Kidney epithelial cell (primary cell): ENCODE measurements around the gene TSR3. TPM values are rescaled to one million over a fixed set of nuclear protein-coding genes. Genes with fewer than 3 reads are reported as not detected.
"Not testable (repeated sequence)": the region's sequence is repeated elsewhere in the genome, so short reads cannot be mapped to it uniquely, and the experiment has no call there.

Experiments
- DNase-seq: peaks from one replicate; pipeline ENCODE4 v3.0.0-alpha.2; 2010; ENCODE audit warnings: low read depth
- H3K27me3 ChIP-seq: 2 replicates; pipeline ENCODE4 v1.6.0; 2011; ENCODE audit warnings: low read length; ENCODE audit not compliant: control insufficient read depth, insufficient read depth
- H3K36me3 ChIP-seq: 2 replicates; pipeline ENCODE4 v1.5.1; 2011; ENCODE audit warnings: low read length; ENCODE audit not compliant: control insufficient read depth, insufficient read depth
- H3K4me3 ChIP-seq: 2 replicates; pipeline ENCODE4 v1.5.1; 2011; ENCODE audit warnings: low read depth, mild to moderate bottlenecking, control low read depth, low read length
- CTCF ChIP-seq: IDR thresholded peaks from 2 replicates; pipeline ENCODE4 v1.5.1; 2011; ENCODE audit warnings: mild to moderate bottlenecking, moderate library complexity, low read length, control low read depth, inconsistent platforms; ENCODE audit not compliant: insufficient read depth, poor library complexity, severe bottlenecking
- total RNA-seq: library from RNA; depleted of rRNA; stranded (reverse); fragments of >200 nt; gene quantifications from 2 replicates; pipeline ENCODE4 v1.2.3, GENCODE V29; 2015

TSR3 gene
- total RNA-seq, 1 donor from 2014 or later: 138 TPM

- H3K4me3 ChIP-seq: no peak overlapping the region
- DNase-seq: peak; percentile 72
- H3K36me3 ChIP-seq: no peaks in the 10 kb centered on the region
- TF ChIP-seq CTCF: no peak
- peaks cover 62% of the 10 kb centered on the region for H3K27me3 ChIP-seq
Observed at GRCh38 chr16:1331712-1332617, 19.7 kb downstream of the TSR3 start.

GRCh38 chr16:1330931-1331711 lies 20.6 kb downstream of the TSR3 start:
- Histone ChIP-seq H3K27me3 (peaks cover 53% of the 10 kb centered on the region), H3K36me3 (no peaks in the 10 kb centered on the region), H3K4me3 (no peak overlapping the region)
- DNase-seq: no peak
- TF ChIP-seq CTCF: no peak

GRCh38 chr16:1330260-1330914 lies 21.3 kb downstream of the TSR3 start:
- DNase-seq: no peak
- Histone ChIP-seq H3K36me3 (no peaks in the 10 kb centered on the region), H3K27me3 (peaks cover 46% of the 10 kb centered on the region), H3K4me3 (no peak overlapping the region)
- peak; percentile 57 for TF ChIP-seq CTCF

- not testable (repeated sequence) for H3K4me3 ChIP-seq, DNase-seq, H3K36me3 ChIP-seq
- peaks cover 32% of the 10 kb centered on the region for H3K27me3 ChIP-seq
Observed at GRCh38 chr16:1328961-1329360, 22.7 kb downstream of the TSR3 start.

GRCh38 chr16:1328136-1328535 lies 23.5 kb downstream of the TSR3 start:
- H3K4me3 ChIP-seq, DNase-seq, H3K36me3 ChIP-seq: not testable (repeated sequence)
- peaks cover 26% of the 10 kb centered on the region for H3K27me3 ChIP-seq

- H3K36me3 ChIP-seq: no peaks in the 10 kb centered on the region
- TF ChIP-seq CTCF: no peak
- no peak for DNase-seq
- peaks cover 20% of the 10 kb centered on the region for H3K27me3 ChIP-seq
- no peak overlapping the region for H3K4me3 ChIP-seq
Observed at GRCh38 chr16:1327619-1327947, 24.1 kb downstream of the TSR3 start.
